GM19035 (cell line): Measurements from ENCODE around the gene RACK1.
"Not testable (repeated sequence)": the region's sequence is repeated elsewhere in the genome, so short reads cannot be mapped to it uniquely, and the experiment has no call there.

Source experiments
- ATAC-seq: cut with Tn5 transposase; IDR thresholded peaks from one replicate; pipeline ENCODE4 v1.9.1; 2021; ENCODE audit not compliant: unreplicated experiment

The RACK1 gene

DNA sequence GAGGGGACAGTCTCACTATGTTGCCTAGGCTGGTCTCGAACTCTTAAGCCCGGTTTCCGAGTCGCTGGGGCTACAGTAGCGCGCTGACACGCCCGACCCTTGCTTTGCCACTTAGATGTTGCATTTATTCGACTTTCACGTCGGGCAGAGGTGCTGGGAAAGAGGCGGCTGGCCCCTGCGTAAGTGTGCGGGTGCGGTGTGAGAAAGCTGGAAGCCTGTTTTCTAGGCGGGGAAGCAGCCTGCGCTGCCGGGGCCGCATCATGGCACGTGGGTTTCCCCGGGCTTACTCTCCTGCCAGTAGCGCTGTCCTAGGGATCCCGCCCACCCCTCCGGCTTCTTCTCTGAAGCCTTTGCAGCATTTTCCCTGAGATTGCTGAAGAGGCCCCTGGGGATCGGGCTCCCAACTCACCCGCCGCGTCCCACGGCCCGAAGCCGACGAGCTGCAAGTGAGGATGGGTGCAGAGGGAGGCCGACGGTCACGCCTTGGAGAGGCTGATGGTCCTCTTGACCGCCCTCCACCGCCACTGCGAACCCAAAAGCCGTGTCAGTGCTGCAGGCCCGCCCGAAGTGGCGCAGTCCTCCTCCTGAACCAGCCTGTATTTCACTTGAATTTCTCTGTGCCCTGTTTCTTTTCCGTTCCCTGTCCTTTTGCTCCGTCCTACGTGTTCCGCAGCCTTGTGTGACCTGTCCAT is 26.4 kb downstream of the RACK1 start:
- peak; percentile 20 for ATAC-seq

DNA sequence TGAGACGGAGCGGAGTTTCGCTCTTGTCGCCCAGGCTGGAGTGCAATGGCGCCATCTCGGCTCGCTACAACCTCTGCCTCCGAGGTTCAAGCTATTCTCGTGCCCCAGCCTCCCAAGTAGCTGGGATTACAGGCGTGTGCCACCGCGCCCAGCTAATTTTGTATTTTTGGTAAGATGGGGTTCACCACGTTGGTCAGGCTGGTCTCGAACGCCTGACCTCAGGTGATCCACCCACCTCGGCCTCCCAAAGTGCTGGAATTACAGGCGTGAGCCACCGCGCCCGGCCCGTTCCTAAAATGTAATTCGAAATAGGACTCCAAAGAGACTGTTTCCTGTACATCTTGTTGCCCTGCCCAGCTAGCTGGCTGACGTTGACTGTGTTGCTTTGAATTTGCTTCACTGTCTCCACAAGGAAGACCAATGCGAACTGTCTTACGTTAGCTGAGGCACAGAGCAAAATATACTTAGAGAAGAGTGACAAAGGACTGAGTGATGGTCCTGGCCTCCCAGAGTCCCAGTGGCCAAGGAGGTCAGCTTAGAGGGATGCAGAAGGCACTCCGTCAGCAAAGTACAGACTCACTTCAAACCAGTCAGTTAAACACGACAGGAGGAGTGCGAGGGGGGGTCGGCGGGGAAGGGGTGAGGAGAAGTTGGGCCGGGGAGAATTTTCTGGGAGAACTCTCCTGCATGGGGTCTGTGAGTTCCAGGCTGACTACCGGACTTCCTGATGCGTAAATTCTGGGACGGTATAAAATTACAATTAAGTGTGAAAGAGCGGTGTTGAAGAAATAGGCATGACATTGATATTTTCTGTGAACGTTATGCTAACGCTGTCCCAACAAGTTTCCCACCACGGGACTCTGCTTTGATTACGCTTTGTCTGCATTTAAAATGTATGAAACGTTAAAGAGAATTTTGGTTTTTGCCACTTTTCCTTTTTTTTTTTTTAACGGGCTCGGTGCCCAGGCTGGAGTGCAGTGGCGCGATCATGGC is 27.4 kb downstream of the RACK1 start:
- no peak for ATAC-seq

- not testable (repeated sequence) for ATAC-seq
Measured at GRCh38 chr5:181214249-181214648, 29.5 kb downstream of the RACK1 start.

DNA sequence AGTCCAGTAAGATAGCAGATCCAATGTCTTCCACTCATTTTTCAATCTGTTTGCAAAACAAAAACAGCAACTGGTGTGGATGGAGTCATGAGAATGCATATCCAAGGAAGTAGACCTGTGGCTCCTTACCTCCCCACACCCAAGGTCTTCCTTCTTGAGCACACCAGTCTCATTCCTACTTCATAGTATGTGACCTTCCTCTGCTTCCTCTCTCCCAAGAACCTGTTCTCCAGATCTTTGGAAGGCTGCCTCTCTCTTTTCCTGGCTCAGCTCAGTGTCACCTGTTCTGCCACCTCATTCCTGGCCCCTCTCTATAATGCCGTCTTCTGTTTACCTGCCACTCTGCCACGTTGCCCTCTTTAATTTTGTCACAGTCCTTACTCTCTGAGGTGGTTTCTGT is 30.8 kb downstream of the RACK1 start:
- no peak for ATAC-seq

- ATAC-seq, result no peak
Measured at GRCh38 chr5:181212080-181212479, 31.6 kb downstream of the RACK1 start.

- ATAC-seq, result no peak
Measured at GRCh38 chr5:181211208-181211607, 32.5 kb downstream of the RACK1 start.

DNA sequence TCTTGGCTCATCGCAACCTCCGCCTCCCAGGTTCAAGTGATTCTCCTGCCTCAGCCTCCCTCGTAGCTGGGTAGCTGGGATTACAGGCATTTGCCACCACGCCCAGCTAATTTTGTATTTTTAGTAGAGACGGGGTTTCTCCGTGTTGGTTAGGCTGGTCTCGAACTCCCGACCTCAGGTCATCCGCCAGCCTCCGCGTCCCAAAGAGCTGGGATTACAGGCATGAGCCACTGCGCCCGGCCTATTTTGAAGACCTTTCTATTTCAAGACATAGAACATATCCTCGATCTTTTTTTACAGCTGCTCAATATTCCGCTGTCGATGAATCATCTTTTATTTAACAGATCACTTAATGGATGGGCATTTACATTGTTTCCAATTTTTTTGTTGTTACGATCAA is 33.0 kb downstream of the RACK1 start:
- not testable (repeated sequence) for ATAC-seq

DNA sequence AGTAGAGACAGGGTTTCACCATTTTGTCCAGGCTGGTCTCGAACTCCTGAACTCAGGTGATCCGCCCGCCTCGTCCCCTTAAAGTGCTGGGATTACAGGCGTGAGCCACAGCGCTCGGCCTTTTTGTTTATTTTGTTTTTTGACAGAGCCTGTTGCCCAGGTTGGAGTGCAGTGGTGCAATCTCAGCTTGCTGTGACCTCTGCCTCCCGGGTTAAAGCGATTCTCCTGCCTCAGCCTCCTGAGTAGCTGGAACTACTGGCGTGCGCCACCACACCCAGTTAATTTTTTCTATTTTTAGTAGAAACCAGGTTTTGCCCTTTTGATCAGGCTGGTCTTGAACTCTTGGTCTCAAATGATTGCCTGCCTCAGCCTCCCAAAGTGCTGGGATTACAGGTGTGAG is 33.6 kb downstream of the RACK1 start:
- ATAC-seq, result not testable (repeated sequence)

GRCh38 chr5:181209006-181209405 is 34.7 kb downstream of the RACK1 start:
- ATAC-seq, result not testable (repeated sequence)

GRCh38 chr5:181207960-181208253 is 35.8 kb downstream of the RACK1 start:
- no peak for ATAC-seq

DNA sequence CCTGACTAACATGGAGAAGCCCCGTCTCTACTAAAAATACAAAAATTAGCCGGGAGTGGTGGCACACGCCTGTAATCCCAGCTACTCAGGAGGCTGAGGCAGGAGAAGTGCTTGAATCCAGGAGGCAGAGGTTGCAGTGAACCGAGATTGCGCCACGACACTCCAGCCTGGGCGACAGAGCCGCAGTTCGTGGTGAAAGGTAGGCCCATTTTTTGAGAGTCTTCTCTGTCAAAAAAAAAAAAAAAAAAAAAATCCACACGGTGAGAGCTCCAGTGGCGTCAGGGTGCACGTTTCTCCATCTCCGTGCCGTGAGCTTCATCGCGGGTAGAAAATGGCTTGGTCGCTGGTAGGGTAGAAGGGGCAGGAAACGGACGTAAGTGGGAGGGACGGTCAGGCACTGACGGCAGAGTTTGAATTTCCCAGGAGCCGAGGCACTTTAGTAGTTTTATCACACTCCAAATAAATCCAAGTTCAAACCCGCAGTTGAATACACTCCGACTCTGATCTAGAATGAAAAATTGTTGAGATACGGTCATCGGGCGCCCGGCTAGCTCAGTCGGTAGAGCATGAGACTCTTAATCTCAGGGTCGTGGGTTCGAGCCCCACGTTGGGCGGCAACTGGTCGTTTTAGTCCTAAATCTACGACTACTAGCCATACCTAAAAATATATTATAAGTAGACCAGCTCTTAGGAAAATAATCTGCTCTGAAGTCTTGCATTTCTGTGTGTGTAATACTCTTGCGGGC is 36.3 kb downstream of the RACK1 start:
- ATAC-seq, result peak; percentile 32

DNA sequence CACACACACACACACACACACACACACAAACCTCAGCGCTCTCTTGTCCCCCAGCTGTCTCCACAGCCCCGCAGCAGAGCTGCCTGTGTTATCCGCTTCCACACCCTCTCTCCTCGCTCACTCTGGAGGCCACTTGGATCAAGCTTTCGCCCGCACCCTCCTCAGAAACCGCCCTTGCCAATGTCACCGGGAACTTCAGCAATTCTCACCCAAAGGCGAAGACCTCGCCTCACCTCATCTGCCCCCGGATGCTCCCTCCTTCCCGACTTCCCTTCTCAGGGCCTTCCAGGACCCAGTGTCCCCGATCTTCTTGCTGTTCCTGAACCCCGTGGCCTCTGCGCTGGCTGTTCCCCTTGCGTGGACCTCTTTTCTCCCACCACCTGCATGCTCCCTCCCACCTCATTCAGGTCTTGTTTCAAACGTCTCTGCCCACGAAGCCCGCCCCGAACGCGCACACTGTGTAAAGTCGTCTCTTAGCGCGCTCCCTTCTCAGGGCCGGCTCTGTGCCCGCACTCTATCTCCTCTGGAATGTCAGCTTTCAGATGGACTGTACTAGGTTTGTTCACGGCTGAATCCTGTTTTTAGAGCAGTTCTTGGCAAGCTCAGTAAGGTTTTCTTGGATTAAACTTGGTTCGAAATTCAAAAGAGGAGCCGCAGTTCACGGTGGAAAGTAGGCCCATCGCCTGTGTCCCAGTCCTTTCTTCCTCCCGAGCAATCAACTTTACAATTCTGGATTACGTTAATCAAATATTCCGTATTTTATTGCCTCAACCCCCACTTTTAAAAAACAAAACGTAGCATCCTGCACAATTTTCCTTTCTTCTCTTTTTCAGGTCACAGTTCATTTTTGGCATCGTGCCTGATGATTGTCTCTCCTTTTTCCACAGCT is 37.7 kb downstream of the RACK1 start:
- ATAC-seq, result no peak

GRCh38 chr5:181204826-181205760 is 38.6 kb downstream of the RACK1 start, which contains the start of gene TRIM7:
TSS of gene TRIM7 (minus strand) at chr5:181205196. CDS start at chr5:181205110, 86 bp downstream.
- ATAC-seq, result no peak

DNA sequence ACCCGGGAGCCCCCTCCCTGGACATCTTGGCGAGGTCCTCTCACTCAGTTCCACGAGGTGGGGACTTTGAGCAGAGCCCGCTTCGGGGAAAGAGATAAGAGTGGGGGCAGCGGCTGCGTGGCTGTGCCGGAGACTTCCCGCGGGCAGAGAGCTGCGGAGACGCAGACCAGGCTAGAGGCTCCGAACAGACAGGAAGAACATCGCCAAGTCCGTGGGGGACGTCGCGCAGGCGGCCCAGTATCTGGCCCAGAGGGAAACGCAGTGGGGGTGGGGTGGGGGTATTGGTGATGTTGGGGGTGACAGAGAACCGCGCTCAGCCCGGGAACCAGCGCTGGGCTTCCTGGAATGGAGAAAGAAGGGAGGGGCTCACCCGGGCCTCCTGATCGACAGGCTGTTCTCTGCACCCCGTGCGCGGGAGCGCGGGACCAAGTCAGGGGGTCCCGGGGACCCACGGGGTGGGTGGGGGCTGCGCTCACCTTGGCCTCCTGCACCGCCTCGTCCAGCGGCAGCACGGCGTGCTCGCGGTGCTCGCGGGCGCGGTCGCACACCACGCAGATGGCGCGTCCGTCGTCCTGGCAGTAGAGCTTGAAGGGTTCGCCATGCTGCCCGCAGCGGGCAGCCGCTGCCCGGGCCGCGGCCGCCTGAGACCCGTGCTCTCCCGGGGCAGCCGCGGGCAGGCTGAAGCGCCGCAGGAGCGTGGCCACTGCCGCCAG is 39.4 kb downstream of the RACK1 start:
- ATAC-seq, result no peak

- ATAC-seq, result no peak
Measured at GRCh38 chr5:181203777-181204112, 40.0 kb downstream of the RACK1 start.

DNA sequence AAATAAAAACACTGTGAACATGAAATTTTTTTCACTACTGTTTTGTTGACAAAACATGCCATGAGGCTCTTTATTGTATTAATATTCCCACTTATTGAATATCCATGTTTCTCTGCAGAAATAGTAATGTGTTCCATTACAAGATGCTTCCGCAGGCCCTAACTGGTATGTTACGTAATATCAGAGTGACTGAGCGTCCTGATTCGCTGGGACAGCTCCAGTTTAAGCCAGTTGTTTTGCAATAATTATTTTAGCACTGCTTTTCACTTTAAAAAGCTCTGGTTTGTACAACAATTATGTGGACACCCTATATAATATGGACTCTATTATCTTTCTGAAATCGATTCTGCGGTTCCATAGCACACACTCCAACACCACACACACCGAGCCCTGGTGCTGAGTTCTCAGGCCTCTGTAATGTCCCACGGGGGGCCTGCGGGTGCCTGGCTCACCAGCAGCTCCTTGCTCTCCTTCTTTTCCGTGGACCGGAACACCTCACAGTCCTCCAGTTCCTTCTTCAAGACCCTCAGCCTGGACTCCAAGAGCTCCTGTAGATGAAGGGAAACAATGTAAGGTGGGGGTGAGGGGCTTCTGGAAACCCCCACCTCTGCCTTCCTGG is 40.5 kb downstream of the RACK1 start:
- ATAC-seq, result no peak

DNA sequence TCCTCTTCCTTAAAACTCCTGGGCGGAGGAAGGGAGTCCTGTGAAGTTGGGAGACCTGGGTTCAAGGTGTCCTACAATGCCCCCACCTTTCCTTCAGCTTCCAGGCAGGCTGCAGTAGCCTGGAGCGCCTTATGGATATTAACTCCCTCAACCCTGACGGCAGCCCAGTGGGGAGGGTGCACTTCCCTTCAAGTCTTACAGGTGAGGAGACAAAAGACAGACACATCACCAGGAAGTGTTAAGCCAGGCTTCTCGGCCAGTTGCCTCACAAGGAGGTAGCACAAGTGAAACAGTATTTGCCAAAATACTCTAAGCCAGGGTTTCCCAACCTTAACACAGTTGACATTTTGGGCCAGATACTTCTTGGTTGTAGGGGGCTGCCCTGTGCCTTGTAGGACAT is 42.9 kb downstream of the RACK1 start:
- ATAC-seq, result no peak

DNA sequence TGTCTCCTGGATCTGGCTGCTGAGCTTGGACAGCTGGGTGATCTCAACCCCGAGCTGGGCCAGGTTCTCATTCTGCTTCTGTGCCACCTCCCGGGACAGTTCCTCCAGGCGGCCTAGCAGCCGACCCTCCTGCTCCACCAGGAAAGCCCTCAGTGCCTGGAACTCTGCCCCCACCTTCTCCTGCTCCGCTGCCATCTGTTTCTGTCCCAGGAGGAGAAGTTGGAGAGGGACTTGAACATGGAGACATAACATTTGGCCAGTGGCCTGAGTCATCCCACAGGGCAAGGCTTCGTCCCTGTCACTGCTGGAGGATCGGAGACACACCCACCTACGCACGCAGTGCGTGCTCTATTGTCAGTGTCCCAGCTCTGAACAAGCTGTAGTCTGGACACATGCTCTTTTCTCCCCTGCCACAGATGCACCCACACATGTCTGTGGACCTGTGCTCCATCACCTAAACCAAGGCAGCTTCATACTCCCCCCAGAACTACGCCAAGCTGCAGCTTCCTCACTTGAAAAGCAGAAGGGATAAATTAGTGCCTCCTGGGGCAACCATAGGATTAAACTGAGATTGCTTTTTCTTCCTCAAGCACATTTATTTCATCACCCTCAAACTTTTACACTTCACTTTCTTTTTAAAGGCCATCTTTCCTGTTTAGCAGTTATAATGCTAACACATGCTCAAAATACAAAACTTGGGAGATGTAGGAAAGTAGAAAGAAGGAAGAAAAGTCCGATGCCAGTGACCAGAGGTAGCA is 43.6 kb downstream of the RACK1 start:
- no peak for ATAC-seq
